Astrocyte of the spinal cord (primary cell): ENCODE results near the gene EYA3.
"Not testable (repeated sequence)": the region's sequence is repeated elsewhere in the genome, so short reads cannot be mapped to it uniquely, and the experiment has no call there.

Experiments
- DNase-seq: peaks from one replicate; pipeline ENCODE4 v3.0.0; 2011; ENCODE audit warnings: low read depth, low spot score
- H3K4me3 ChIP-seq: 2 replicates; pipeline ENCODE4 v1.5.1; 2011; ENCODE audit warnings: low read depth, mild to moderate bottlenecking, low read length, moderate library complexity
- CTCF ChIP-seq: IDR thresholded peaks from 2 replicates; pipeline ENCODE4 v1.5.1; 2012; ENCODE audit warnings: low read depth, mild to moderate bottlenecking, low read length, inconsistent platforms
- in situ Hi-C: cut with HindIII; loops from 2 replicates; pipeline ENCODE4 v1.10.0; 2017; ENCODE audit warnings: low sequenced_read_pairs

The EYA3 gene

DNA sequence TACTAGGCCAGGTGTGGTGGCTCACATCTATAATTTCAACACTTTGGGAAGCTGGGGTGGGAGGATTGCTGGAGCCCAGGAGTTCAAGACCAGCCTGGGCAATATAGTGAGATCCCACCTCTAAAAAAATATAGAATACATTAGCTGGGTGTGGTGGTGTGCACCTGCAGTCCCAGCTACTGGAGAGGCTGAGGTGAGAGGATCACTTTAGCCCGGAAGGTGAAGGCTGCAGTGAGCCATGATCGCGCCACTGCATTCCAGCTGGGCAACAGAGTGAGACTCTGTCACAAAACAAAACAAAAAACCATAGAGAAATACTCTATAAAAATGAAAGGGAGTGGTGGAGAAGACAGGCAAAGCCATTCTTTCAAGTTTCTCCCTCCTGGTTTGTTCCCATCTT is 62.1 kb downstream of the EYA3 start:
- H3K4me3 ChIP-seq: no peak overlapping the region
- no peak for DNase-seq
- in situ Hi-C loops: no loop called here
- TF ChIP-seq CTCF: no peak

GRCh38 chr1:28021064-28021463 is 67.3 kb downstream of the EYA3 start:
- in situ Hi-C loops: no loop called here
- DNase-seq: peak; percentile 23

DNA sequence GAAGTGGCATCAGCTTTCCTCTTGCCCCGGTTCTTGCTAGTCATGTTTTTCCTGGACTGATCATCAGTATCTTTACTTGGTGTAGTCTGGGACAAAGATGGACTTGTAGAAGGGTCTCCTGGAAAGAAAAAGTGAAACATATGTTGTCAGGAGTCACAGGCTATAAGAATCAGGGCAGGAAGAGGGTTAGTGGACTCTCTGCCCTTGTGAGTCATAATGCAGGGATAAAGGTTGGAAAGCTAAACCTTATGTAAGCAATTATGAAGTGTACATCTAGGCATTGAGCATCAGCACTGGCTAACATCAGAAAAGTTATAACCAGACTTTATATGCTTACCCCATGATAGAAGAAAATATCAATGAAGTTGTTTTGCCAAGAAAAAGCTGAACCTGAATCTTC is 77.4 kb downstream of the EYA3 start:
- in situ Hi-C loops: no loop called here
- no peak for DNase-seq
- H3K4me3 ChIP-seq: no peak overlapping the region
- no peak for TF ChIP-seq CTCF

More at GRCh38 chr1:28021064-28021463, 67.3 kb downstream of the EYA3 start:
- TF ChIP-seq CTCF: no peak
- no peak overlapping the region for H3K4me3 ChIP-seq

DNA sequence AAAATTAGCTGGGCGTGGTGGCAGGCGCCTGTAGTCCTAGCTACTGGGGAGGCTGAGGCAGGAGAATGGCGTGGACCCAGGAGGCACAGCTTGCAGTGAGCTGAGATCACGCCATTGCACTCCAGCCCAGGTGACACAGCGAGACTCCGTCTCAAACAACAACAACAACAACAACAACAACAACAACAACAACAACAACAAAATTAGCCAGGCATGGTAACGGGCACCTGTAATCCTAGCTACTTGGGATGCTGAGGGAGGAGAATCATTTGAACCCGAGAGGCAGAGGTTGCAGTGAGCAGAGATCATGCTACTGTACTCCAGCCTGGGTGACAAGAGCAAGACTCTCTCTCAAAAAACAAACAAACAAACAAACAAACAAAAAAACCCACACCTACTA is 85.3 kb downstream of the EYA3 start:
- DNase-seq, H3K4me3 ChIP-seq, in situ Hi-C loops: not testable (repeated sequence)

GRCh38 chr1:28002600-28002999 is 85.8 kb downstream of the EYA3 start:
- TF ChIP-seq CTCF: no peak
- H3K4me3 ChIP-seq: no peak overlapping the region
- in situ Hi-C loops: no loop called here
- DNase-seq: no peak

DNA sequence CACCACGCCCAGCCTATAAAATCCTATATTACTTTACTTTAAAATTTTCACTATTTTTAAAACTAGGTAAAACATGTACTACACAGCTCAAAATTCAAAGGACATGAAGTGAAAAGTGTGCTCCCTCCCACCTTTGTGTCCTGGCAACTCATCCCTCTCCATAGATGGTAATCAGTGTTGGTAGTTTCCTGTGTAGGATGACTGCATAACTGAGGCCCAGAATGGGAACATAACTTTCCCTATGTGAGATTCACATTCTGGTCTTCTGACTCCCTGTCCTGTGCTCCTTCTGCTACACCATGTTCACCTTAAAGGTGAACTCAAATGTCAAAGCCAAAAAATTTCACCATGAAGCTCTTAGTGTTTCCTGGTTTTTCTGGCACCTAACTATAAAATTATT is 89.4 kb downstream of the EYA3 start:
- in situ Hi-C loops: no loop called here
- no peak overlapping the region for H3K4me3 ChIP-seq
- DNase-seq: no peak
- no peak for TF ChIP-seq CTCF

DNA sequence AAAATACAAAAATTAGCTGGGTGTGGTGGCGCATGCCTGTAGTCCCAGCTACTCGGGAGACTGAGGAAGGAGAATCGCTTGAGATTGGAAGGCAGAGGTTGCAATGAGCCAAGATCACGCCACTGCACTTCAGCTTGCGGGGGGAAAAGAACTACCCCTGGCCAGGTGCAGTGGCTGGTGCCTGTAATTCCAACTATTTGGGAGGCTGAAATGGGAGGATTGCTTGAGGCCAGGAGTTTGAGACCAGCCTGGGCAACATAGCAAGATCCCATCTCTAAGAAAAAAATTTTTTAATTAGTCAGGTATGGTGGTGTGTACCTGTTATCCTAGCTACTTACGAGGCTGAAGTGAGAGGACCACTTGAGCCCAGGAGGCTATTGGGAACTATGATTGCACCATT is 93.9 kb downstream of the EYA3 start:
- DNase-seq, in situ Hi-C loops, H3K4me3 ChIP-seq: not testable (repeated sequence)

DNA sequence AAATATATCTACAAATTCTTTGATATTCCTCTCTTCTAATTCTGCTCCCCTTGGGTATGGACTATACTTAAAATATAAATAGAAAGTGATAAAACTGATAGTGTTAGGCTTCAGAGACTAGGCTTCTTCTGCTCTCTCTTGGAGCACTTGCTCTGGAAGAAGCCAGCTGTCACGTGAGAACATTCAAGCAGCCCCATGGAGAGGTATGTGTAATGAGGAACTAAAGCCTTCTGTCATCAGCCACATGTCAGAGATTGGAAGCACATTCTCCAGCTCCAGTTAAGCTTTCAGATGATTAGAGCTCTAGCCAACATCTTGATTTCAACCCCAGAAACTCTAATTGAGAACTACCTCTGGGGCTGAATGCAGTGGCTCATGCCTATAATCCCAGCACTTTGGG is 94.3 kb downstream of the EYA3 start:
- TF ChIP-seq CTCF: no peak
- in situ Hi-C loops: no loop called here
- H3K4me3 ChIP-seq: no peak overlapping the region
- DNase-seq: no peak
